GM23338 (cell line): ENCODE results near the gene COX6B2.

Experiments used
- EZH2 ChIP-seq: fragments of 200-600 bp; sonication (generic); IDR thresholded peaks from one replicate; pipeline ENCODE4 v1.8.0; 2017; ENCODE audit warnings: antibody characterized with exemption, mild to moderate bottlenecking, low read depth; ENCODE audit not compliant: unreplicated experiment
- EZH2phosphoT487 ChIP-seq: fragments of 200-600 bp; sonication (generic); IDR thresholded peaks from one replicate; pipeline ENCODE4 v1.8.1; 2018; ENCODE audit warnings: antibody characterized with exemption; ENCODE audit not compliant: unreplicated experiment
- JUNB ChIP-seq: IDR thresholded peaks from one replicate; pipeline ENCODE4 v1.6.1; 2016; ENCODE audit warnings: antibody characterized with exemption; ENCODE audit not compliant: unreplicated experiment
- POLR2AphosphoS5 ChIP-seq: IDR thresholded peaks from 2 replicates; pipeline ENCODE4 v1.6.1; 2016; ENCODE audit warnings: antibody characterized with exemption, low read depth
- ZNF114 ChIP-seq: fragments of 250-450 bp; sonication (Bioruptor Pico); IDR thresholded peaks from 2 replicates; pipeline ENCODE4 v1.5.0; 2020; ENCODE audit warnings: mild to moderate bottlenecking, moderate library complexity
- TF ChIP-seq, protein P1 (sequence below), 2 experiments: fragments of 200-600 bp in 1 of 2; sonication (generic) in 1 of 2; conservative IDR thresholded peaks; 2 replicates each; pipeline versions ENCODE4 v1.5.1 to v1.6.1; 2016 to 2017; ENCODE audit warnings: antibody characterized with exemption in 2 of 2, low read depth in 2 of 2, mild to moderate bottlenecking in 2 of 2, moderate library complexity in 1 of 2
- TF ChIP-seq, protein P2 (sequence below): IDR thresholded peaks from one replicate; pipeline ENCODE4 v1.6.1; 2018; ENCODE audit warnings: antibody characterized with exemption; ENCODE audit not compliant: unreplicated experiment

GRCh38 chr19:55305491-55305890 lies 49.0 kb downstream of the COX6B2 start:
- no peak for TF ChIP-seq POLR2AphosphoS5
- TF ChIP-seq JUNB: no peak
- TF ChIP-seq, protein P1, sequence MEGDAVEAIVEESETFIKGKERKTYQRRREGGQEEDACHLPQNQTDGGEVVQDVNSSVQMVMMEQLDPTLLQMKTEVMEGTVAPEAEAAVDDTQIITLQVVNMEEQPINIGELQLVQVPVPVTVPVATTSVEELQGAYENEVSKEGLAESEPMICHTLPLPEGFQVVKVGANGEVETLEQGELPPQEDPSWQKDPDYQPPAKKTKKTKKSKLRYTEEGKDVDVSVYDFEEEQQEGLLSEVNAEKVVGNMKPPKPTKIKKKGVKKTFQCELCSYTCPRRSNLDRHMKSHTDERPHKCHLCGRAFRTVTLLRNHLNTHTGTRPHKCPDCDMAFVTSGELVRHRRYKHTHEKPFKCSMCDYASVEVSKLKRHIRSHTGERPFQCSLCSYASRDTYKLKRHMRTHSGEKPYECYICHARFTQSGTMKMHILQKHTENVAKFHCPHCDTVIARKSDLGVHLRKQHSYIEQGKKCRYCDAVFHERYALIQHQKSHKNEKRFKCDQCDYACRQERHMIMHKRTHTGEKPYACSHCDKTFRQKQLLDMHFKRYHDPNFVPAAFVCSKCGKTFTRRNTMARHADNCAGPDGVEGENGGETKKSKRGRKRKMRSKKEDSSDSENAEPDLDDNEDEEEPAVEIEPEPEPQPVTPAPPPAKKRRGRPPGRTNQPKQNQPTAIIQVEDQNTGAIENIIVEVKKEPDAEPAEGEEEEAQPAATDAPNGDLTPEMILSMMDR (conservative IDR thresholded peaks at IDR 0.05; ENCODE audit: low read depth in 2 of 2): no peak
- TF ChIP-seq EZH2: no peak
- no peak for TF ChIP-seq ZNF114 (CRISPR knock-in tag)
- TF ChIP-seq, protein P2, sequence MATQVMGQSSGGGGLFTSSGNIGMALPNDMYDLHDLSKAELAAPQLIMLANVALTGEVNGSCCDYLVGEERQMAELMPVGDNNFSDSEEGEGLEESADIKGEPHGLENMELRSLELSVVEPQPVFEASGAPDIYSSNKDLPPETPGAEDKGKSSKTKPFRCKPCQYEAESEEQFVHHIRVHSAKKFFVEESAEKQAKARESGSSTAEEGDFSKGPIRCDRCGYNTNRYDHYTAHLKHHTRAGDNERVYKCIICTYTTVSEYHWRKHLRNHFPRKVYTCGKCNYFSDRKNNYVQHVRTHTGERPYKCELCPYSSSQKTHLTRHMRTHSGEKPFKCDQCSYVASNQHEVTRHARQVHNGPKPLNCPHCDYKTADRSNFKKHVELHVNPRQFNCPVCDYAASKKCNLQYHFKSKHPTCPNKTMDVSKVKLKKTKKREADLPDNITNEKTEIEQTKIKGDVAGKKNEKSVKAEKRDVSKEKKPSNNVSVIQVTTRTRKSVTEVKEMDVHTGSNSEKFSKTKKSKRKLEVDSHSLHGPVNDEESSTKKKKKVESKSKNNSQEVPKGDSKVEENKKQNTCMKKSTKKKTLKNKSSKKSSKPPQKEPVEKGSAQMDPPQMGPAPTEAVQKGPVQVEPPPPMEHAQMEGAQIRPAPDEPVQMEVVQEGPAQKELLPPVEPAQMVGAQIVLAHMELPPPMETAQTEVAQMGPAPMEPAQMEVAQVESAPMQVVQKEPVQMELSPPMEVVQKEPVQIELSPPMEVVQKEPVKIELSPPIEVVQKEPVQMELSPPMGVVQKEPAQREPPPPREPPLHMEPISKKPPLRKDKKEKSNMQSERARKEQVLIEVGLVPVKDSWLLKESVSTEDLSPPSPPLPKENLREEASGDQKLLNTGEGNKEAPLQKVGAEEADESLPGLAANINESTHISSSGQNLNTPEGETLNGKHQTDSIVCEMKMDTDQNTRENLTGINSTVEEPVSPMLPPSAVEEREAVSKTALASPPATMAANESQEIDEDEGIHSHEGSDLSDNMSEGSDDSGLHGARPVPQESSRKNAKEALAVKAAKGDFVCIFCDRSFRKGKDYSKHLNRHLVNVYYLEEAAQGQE: no peak
- no peak for TF ChIP-seq EZH2phosphoT487
